SK-N-SH treated with all-trans-retinoic acid at 6 μM for 48 hours (cell line): ENCODE data around the gene SMARCA4.

Source experiments
- ATAC-seq: fragments of 200-7000 bp; cut with Tn5 transposase; 3 replicates; pipeline ENCODE4 v1.9.1; 2020; ENCODE audit warnings: mild to moderate bottlenecking, moderate library complexity
- CSDC2 ChIP-seq: fragments of 250-450 bp; sonication (Bioruptor Pico); IDR thresholded peaks from 2 replicates; pipeline ENCODE4 v1.5.0; 2020; ENCODE audit warnings: mild to moderate bottlenecking, moderate library complexity
- OSR1 ChIP-seq: fragments of 250-450 bp; sonication (Bioruptor Pico); IDR thresholded peaks from 2 replicates; pipeline ENCODE4 v1.8.0; 2022; ENCODE audit warnings: moderate library complexity, mild to moderate bottlenecking, inconsistent platforms
- PATZ1 ChIP-seq: fragments of 250-450 bp; sonication (Bioruptor Pico); IDR thresholded peaks from 2 replicates; pipeline ENCODE4 v1.8.0; 2020; ENCODE audit warnings: mild to moderate bottlenecking, moderate library complexity, borderline replicate concordance
- POU6F1 ChIP-seq: fragments of 250-450 bp; sonication (Bioruptor Pico); IDR thresholded peaks from 2 replicates; pipeline ENCODE4 v1.8.0; 2021; ENCODE audit warnings: low read depth, mild to moderate bottlenecking, moderate library complexity, borderline replicate concordance
- SNAI2 ChIP-seq: fragments of 250-450 bp; sonication (Bioruptor Pico); IDR thresholded peaks from 2 replicates; pipeline ENCODE4 v1.5.0; 2020; ENCODE audit warnings: mild to moderate bottlenecking, moderate library complexity
- ZC3H10 ChIP-seq: fragments of 250-450 bp; sonication (Bioruptor Pico); IDR thresholded peaks from 2 replicates; pipeline ENCODE4 v1.5.1; 2021; ENCODE audit warnings: mild to moderate bottlenecking, moderate library complexity
- ZNF8 ChIP-seq: fragments of 450-650 bp; formaldehyde crosslinking; IDR thresholded peaks from 2 replicates; pipeline ENCODE4 v1.5.0; 2020; ENCODE audit warnings: mild to moderate bottlenecking, moderate library complexity
- TF ChIP-seq, protein P1 (sequence below): fragments of 250-450 bp; sonication (Bioruptor Pico); IDR thresholded peaks from 2 replicates; pipeline ENCODE4 v1.5.1; 2020; ENCODE audit warnings: low read depth, mild to moderate bottlenecking, moderate library complexity
- TF ChIP-seq, protein P2 (sequence below): fragments of 250-450 bp; sonication (Bioruptor Pico); IDR thresholded peaks from 2 replicates; pipeline ENCODE4 v1.5.0; 2020; ENCODE audit warnings: mild to moderate bottlenecking, moderate library complexity

Gene SMARCA4

GRCh38 chr19:11089254-11090013 lies 128.6 kb downstream of the SMARCA4 start, which contains the start of gene LDLR:
LDLR (plus strand) TSS chr19:11089463; CDS start chr19:11089549, 86 bp downstream.
- peak; percentile 61 for ATAC-seq

DNA sequence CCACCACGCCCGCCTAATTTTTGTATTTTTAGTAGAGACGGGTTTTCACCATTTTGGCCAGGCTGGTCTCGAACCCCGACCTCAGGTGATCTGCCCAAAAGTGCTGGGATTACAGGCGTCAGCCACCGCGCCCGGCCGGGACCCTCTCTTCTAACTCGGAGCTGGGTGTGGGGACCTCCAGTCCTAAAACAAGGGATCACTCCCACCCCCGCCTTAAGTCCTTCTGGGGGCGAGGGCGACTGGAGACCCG lies 129.1 kb downstream of the SMARCA4 start:
- ATAC-seq, result peak; percentile 8

More at GRCh38 chr19:11089254-11090013, 128.6 kb downstream of the SMARCA4 start, which contains the start of gene LDLR:
- peak; percentile 54; the same call in 1 of the 2 replicates for TF ChIP-seq PATZ1 (CRISPR knock-in tag)
- TF ChIP-seq SNAI2 (CRISPR knock-in tag), result no peak
- TF ChIP-seq OSR1 (CRISPR knock-in tag), result no peak
- TF ChIP-seq CSDC2 (CRISPR knock-in tag), result no peak
- TF ChIP-seq POU6F1 (CRISPR knock-in tag), result no peak
- TF ChIP-seq, protein P1, sequence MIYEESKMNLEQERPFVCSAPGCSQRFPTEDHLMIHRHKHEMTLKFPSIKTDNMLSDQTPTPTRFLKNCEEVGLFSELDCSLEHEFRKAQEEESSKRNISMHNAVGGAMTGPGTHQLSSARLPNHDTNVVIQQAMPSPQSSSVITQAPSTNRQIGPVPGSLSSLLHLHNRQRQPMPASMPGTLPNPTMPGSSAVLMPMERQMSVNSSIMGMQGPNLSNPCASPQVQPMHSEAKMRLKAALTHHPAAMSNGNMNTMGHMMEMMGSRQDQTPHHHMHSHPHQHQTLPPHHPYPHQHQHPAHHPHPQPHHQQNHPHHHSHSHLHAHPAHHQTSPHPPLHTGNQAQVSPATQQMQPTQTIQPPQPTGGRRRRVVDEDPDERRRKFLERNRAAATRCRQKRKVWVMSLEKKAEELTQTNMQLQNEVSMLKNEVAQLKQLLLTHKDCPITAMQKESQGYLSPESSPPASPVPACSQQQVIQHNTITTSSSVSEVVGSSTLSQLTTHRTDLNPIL (CRISPR knock-in tag), result no peak
- TF ChIP-seq, protein P2, sequence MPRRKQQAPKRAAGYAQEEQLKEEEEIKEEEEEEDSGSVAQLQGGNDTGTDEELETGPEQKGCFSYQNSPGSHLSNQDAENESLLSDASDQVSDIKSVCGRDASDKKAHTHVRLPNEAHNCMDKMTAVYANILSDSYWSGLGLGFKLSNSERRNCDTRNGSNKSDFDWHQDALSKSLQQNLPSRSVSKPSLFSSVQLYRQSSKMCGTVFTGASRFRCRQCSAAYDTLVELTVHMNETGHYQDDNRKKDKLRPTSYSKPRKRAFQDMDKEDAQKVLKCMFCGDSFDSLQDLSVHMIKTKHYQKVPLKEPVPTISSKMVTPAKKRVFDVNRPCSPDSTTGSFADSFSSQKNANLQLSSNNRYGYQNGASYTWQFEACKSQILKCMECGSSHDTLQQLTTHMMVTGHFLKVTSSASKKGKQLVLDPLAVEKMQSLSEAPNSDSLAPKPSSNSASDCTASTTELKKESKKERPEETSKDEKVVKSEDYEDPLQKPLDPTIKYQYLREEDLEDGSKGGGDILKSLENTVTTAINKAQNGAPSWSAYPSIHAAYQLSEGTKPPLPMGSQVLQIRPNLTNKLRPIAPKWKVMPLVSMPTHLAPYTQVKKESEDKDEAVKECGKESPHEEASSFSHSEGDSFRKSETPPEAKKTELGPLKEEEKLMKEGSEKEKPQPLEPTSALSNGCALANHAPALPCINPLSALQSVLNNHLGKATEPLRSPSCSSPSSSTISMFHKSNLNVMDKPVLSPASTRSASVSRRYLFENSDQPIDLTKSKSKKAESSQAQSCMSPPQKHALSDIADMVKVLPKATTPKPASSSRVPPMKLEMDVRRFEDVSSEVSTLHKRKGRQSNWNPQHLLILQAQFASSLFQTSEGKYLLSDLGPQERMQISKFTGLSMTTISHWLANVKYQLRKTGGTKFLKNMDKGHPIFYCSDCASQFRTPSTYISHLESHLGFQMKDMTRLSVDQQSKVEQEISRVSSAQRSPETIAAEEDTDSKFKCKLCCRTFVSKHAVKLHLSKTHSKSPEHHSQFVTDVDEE (CRISPR knock-in tag), result 0 out of 2 replicates have a peak, but pooled peaks have one; percentile 19

DNA sequence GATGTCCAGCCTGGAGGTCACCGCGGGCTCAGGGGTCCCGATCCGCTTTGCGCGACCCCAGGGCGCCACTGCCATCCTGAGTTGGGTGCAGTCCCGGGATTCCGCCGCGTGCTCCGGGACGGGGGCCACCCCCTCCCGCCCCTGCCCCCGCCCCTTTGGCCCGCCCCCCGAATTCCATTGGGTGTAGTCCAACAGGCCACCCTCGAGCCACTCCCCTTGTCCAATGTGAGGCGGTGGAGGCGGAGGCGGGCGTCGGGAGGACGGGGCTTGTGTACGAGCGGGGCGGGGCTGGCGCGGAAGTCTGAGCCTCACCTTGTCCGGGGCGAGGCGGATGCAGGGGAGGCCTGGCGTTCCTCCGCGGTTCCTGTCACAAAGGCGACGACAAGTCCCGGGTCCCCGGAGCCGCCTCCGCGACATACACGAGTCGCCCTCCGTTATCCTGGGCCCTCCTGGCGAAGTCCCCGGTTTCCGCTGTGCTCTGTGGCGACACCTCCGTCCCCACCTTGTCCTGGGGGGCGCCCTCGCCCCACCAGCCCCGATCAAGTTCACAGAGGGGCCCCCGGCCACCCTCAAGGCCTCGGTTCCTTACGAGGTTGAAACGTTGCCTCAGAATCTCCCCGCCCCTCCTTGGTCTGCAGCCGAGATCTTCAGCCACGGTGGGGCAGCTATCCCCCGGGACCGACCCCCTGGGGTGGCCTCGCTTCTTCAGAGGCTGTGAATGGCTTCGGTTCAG lies 129.6 kb downstream of the SMARCA4 start:
- ATAC-seq, result peak; percentile 87
- TF ChIP-seq ZNF8 (CRISPR knock-in tag) (no peak), PATZ1 (CRISPR knock-in tag) (0 out of 2 replicates have a peak, but pooled peaks have one; percentile 61)

- no peak for TF ChIP-seq POU6F1 (CRISPR knock-in tag)
- no peak for TF ChIP-seq ZC3H10 (CRISPR knock-in tag)
- TF ChIP-seq, protein P1 (CRISPR knock-in tag), result no peak
- no peak; the same call in 2 of the 3 replicates for ATAC-seq
These were observed 130.3 kb downstream of the SMARCA4 start for GRCh38 chr19:11090997-11091702.
